IMR-90 (cell line): ENCODE data around the gene TEX44. TPM values are rescaled to one million over a fixed set of nuclear protein-coding genes. Genes with fewer than 3 reads are reported as not detected.

Source experiments
- ATAC-seq: fragments of 200-7000 bp; cut with Tn5 transposase; 2 replicates; pipeline ENCODE4 v1.9.1; 2020; ENCODE audit warnings: low read depth, mild to moderate bottlenecking, moderate library complexity
- BruUV-seq: library from RNA; stranded (reverse); fragments of 400-500 nt; replicated peaks from 2 replicates; lab custom pipeline; 2021; lab: Mats Ljungman, UMichigan
- CTCF ChIA-PET: fragments of 300-600 bp; formaldehyde crosslinking; extraction: SDS; loops from one replicate; lab custom pipeline; 2021; ENCODE audit warnings: antibody characterized with exemption; lab: Yijun Ruan, JAX
- POLR2A ChIA-PET: fragments of 300-600 bp; sonication (Branson Sonifier 250); formaldehyde crosslinking; loops from one replicate; lab custom pipeline; 2022; ENCODE audit warnings: antibody characterized with exemption; ENCODE audit not compliant: unreplicated experiment; lab: Charles Lee
- DNase-seq: peaks from one replicate; pipeline ENCODE4 v3.0.0; 2013
- H2AFZ ChIP-seq: replicated peaks from 2 replicates; pipeline ENCODE3; 2013; ENCODE audit warnings: low read length, mild to moderate bottlenecking; ENCODE audit not compliant: poor library complexity
- H2AK5ac ChIP-seq: 2 replicates; pipeline ENCODE4 v1.6.1; 2013; ENCODE audit warnings: low read depth, low read length, inconsistent platforms
- H2AK9ac ChIP-seq: replicated peaks from 2 replicates; pipeline ENCODE3; 2013; ENCODE audit warnings: mild to moderate bottlenecking, low read depth, low read length, moderate library complexity; ENCODE audit not compliant: poor library complexity
- H2BK120ac ChIP-seq: 2 replicates; pipeline ENCODE4 v1.6.1; 2013; ENCODE audit warnings: low read depth, low read length, inconsistent platforms
- H2BK15ac ChIP-seq: 3 replicates; pipeline ENCODE4 v1.6.1; 2013; ENCODE audit warnings: low read depth, low read length, inconsistent platforms
- H2BK20ac ChIP-seq: 2 replicates; pipeline ENCODE4 v1.6.1; 2013; ENCODE audit warnings: low read depth, mild to moderate bottlenecking, inconsistent platforms, low read length, moderate library complexity
- H2BK5ac ChIP-seq: 2 replicates; pipeline ENCODE4 v1.6.1; 2013; ENCODE audit warnings: mild to moderate bottlenecking, low read depth, low read length, inconsistent platforms; ENCODE audit not compliant: poor library complexity, severe bottlenecking
- H3K14ac ChIP-seq: replicated peaks from 2 replicates; pipeline ENCODE4 v1.6.1; 2013; ENCODE audit warnings: low read depth, low read length, inconsistent platforms
- H3K18ac ChIP-seq: 2 replicates; pipeline ENCODE4 v1.6.1; 2013; ENCODE audit warnings: low read depth, low read length, control low read depth
- H3K23ac ChIP-seq: 2 replicates; pipeline ENCODE4 v1.6.1; 2013; ENCODE audit warnings: low read depth, low read length, inconsistent platforms
- H3K27ac ChIP-seq: 2 replicates; pipeline ENCODE4 v1.5.1; 2013; ENCODE audit warnings: mild to moderate bottlenecking, control low read depth, low read length; ENCODE audit not compliant: insufficient read depth
- H3K27me3 ChIP-seq: 2 replicates; pipeline ENCODE4 v1.6.1; 2013; ENCODE audit warnings: low read length; ENCODE audit not compliant: control insufficient read depth, insufficient read depth
- H3K36me3 ChIP-seq: 2 replicates; pipeline ENCODE4 v1.6.1; 2013; ENCODE audit warnings: low read length, mixed read lengths; ENCODE audit not compliant: control insufficient read depth, insufficient read depth
- H3K4ac ChIP-seq: 2 replicates; pipeline ENCODE4 v1.6.1; 2013; ENCODE audit warnings: low read depth, low read length, inconsistent platforms
- H3K4me1 ChIP-seq: 2 replicates; pipeline ENCODE4 v1.6.1; 2013; ENCODE audit warnings: low read length, mixed read lengths; ENCODE audit not compliant: control insufficient read depth, insufficient read depth
- H3K4me2 ChIP-seq: 2 replicates; pipeline ENCODE4 v1.6.1; 2013; ENCODE audit warnings: low read depth, mild to moderate bottlenecking, control low read depth, low read length, moderate library complexity
- H3K4me3 ChIP-seq: 2 replicates; pipeline ENCODE4 v1.5.1; 2013; ENCODE audit warnings: low read depth, mild to moderate bottlenecking, control low read depth, low read length, moderate library complexity; ENCODE audit not compliant: insufficient read depth
- H3K56ac ChIP-seq: 2 replicates; pipeline ENCODE4 v1.6.1; 2013; ENCODE audit warnings: low read length, inconsistent platforms; ENCODE audit not compliant: insufficient read depth; ENCODE audit errors: extremely low read depth
- H3K79me1 ChIP-seq, 2 experiments: 2 replicates each; pipeline ENCODE4 v1.6.1; 2013; ENCODE audit warnings: low read length in 2 of 2, inconsistent platforms in 1 of 2, low read depth in 1 of 2
- H3K9ac ChIP-seq: 2 replicates; pipeline ENCODE4 v1.6.1; 2013; ENCODE audit warnings: low read depth, low read length, control low read depth
- H3K9me1 ChIP-seq: 2 replicates; pipeline ENCODE4 v1.6.1; 2013; ENCODE audit warnings: low read length, inconsistent platforms; ENCODE audit not compliant: insufficient read depth
- H3K9me3 ChIP-seq: 2 replicates; pipeline ENCODE4 v1.6.1; 2013; ENCODE audit warnings: low read length; ENCODE audit not compliant: control insufficient read depth, insufficient read depth
- H4K20me1 ChIP-seq: 2 replicates; pipeline ENCODE4 v1.6.1; 2013; ENCODE audit warnings: low read length, inconsistent platforms; ENCODE audit not compliant: insufficient read depth
- H4K5ac ChIP-seq: 2 replicates; pipeline ENCODE4 v1.6.1; 2013; ENCODE audit warnings: mild to moderate bottlenecking, low read depth, low read length, control low read depth
- H4K8ac ChIP-seq, 2 experiments: 2 replicates each; pipeline ENCODE4 v1.6.1; 2013; ENCODE audit warnings: low read depth in 2 of 2, low read length in 2 of 2, control low read depth in 1 of 2, inconsistent platforms in 1 of 2
- H4K91ac ChIP-seq: 2 replicates; pipeline ENCODE4 v1.6.1; 2013; ENCODE audit warnings: low read depth, low read length, inconsistent platforms; ENCODE audit not compliant: insufficient read depth
- BHLHE40 ChIP-seq: fragments of 150-350 bp; IDR thresholded peaks from 2 replicates; pipeline ENCODE4 v1.6.1; 2016; ENCODE audit warnings: mild to moderate bottlenecking, low read depth, low read length
- CEBPB ChIP-seq: IDR thresholded peaks from 2 replicates; pipeline ENCODE4 v1.6.1; 2012; ENCODE audit warnings: low read depth, low read length, improper control_type of control experiment
- CHD1 ChIP-seq: IDR thresholded peaks from 2 replicates; pipeline ENCODE4 v1.6.1; 2012; ENCODE audit warnings: low read depth, low read length, improper control_type of control experiment
- CTCF ChIP-seq: conservative IDR thresholded peaks from 2 replicates; pipeline ENCODE4 v1.5.1; 2012; ENCODE audit warnings: mild to moderate bottlenecking, low read depth, low read length, improper control_type of control experiment
- ELK1 ChIP-seq: fragments of 150-350 bp; IDR thresholded peaks from 2 replicates; pipeline ENCODE4 v1.6.1; 2016; ENCODE audit warnings: low read depth, mild to moderate bottlenecking, low read length, moderate library complexity, borderline replicate concordance
- FOS ChIP-seq: fragments of 150-350 bp; IDR thresholded peaks from 2 replicates; pipeline ENCODE4 v1.6.1; 2016; ENCODE audit warnings: low read depth, low read length
- MAFK ChIP-seq: IDR thresholded peaks from 2 replicates; pipeline ENCODE4 v1.6.1; 2012; ENCODE audit warnings: low read depth, low read length, improper control_type of control experiment
- MAZ ChIP-seq: IDR thresholded peaks from 2 replicates; pipeline ENCODE4 v1.6.1; 2012; ENCODE audit warnings: low read depth, mild to moderate bottlenecking, low read length, improper control_type of control experiment, moderate library complexity, borderline replicate concordance
- MXI1 ChIP-seq: IDR thresholded peaks from 2 replicates; pipeline ENCODE4 v1.6.1; 2012; ENCODE audit warnings: low read depth, mild to moderate bottlenecking, low read length, moderate library complexity, borderline replicate concordance
- NFE2L2 ChIP-seq: fragments of 150-350 bp; IDR thresholded peaks from 2 replicates; pipeline ENCODE4 v1.6.1; 2016; ENCODE audit warnings: low read depth, mild to moderate bottlenecking, low read length
- POLR2A ChIP-seq: IDR thresholded peaks from 2 replicates; pipeline ENCODE4 v1.6.1; 2012; ENCODE audit warnings: mild to moderate bottlenecking, low read depth, low read length
- RAD21 ChIP-seq: IDR thresholded peaks from 2 replicates; pipeline ENCODE4 v1.6.1; 2012; ENCODE audit warnings: low read length, improper control_type of control experiment
- RCOR1 ChIP-seq: IDR thresholded peaks from 2 replicates; pipeline ENCODE4 v1.6.1; 2012; ENCODE audit warnings: mild to moderate bottlenecking, low read length, improper control_type of control experiment; ENCODE audit not compliant: insufficient replicate concordance
- RFX5 ChIP-seq: IDR thresholded peaks from 2 replicates; pipeline ENCODE4 v1.8.0; 2012; ENCODE audit warnings: low read depth, mild to moderate bottlenecking, low read length, moderate library complexity
- SMC3 ChIP-seq: fragments of 150-350 bp; IDR thresholded peaks from 2 replicates; pipeline ENCODE4 v1.6.1; 2016; ENCODE audit warnings: low read depth, mild to moderate bottlenecking, antibody characterized with exemption, low read length, moderate library complexity
- USF2 ChIP-seq: fragments of 150-350 bp; IDR thresholded peaks from 2 replicates; pipeline ENCODE4 v1.6.1; 2017; ENCODE audit warnings: mild to moderate bottlenecking, antibody characterized with exemption, low read length, low read depth
- WGBS, 2 experiments: methylation state at CpG; one replicate each; pipeline versions ENCODE4 v1.1.5 to v1.1.7; 2013; ENCODE audit warnings: missing lambda C conversion rate in 2 of 2; ENCODE audit not compliant: insufficient read length in 1 of 2; ENCODE audit errors: extremely low coverage in 2 of 2; 5-methylcytosine and 5-hydroxymethylcytosine counted together
- dilution Hi-C: fragments of 300-500 bp; cut with HindIII; formaldehyde crosslinking; loops from one replicate; pipeline ENCODE4 v1.14.3; 2018; ENCODE audit warnings: low sequenced_read_pairs; ENCODE audit not compliant: unreplicated experiment
- in situ Hi-C: fragments of 300-500 bp; cut with MboI; formaldehyde crosslinking; loops from 3 replicates; pipeline ENCODE4 v1.14.3; 2019; ENCODE audit warnings: low sequenced_read_pairs, inconsistent platforms, mixed read lengths
- intact Hi-C: fragments of 100-400 bp; cut with micrococcal nuclease; formaldehyde crosslinking; loops from 2 replicates; pipeline ENCODE4 v1.10.0; 2022
- polyA plus RNA-seq, 3 experiments: library from polyadenylated mRNA; depleted of rRNA; stranded (reverse); fragments of >200 nt; gene quantifications; 2 replicates each; pipeline ENCODE4 v1.2.3, GENCODE V29; 2012; ENCODE audit warnings: low replicate concordance in 1 of 3
- total RNA-seq: library from RNA; depleted of rRNA; stranded (reverse); fragments of >200 nt; gene quantifications from 2 replicates; pipeline ENCODE4 v1.2.3, GENCODE V29; 2012

TEX44 gene
- total and polyA plus RNA-seq, 2 of the 4 experiments (the other 2 are of a cell fraction): not detected

- no TSS peak for BruUV-seq
- H4K20me1 ChIP-seq: no peaks in the 10 kb centered on the region
- CTCF ChIA-PET: interaction anchor here (0.7 to 1.9 kb wide), 2 partner anchors 34 to 147 kb away, joined by 3 to 8 read pairs; no protein-coding TSS in a partner anchor
Observed at GRCh38 chr2:231567159-231567558, 25.5 kb upstream of the TEX44 start.

More at GRCh38 chr2:231567159-231567558, 25.5 kb upstream of the TEX44 start:
- no peak overlapping the region for H3K4ac ChIP-seq
- no peak overlapping the region for H3K18ac ChIP-seq
- H2BK120ac ChIP-seq: no peak overlapping the region
- H3K14ac ChIP-seq: no peak overlapping the region
- no peak overlapping the region for H4K5ac ChIP-seq
- no peak overlapping the region for H2BK5ac ChIP-seq
- WGBS, 2 experiments: 36% methylated on average over 2 of the region's 3 CpGs; no CpG with 5 or more reads in 1 of the 2 experiments
- no peak overlapping the region for H3K27ac ChIP-seq
- H3K9me1 ChIP-seq: no peaks in the 10 kb centered on the region
- no peaks in the 10 kb centered on the region for H3K4me1 ChIP-seq
- dilution Hi-C loops (no loop called here), in situ Hi-C loops (no loop called here), intact Hi-C loops (no loop called here)
- POLR2A ChIA-PET: no interaction called here
- H2BK15ac ChIP-seq: no peak overlapping the region
- H2BK20ac ChIP-seq: no peak overlapping the region
- no peaks in the 10 kb centered on the region for H3K79me1 ChIP-seq
- no peak overlapping the region for H4K91ac ChIP-seq
- H3K4me2 ChIP-seq: no peak overlapping the region
- H2AK9ac ChIP-seq: no peak overlapping the region
- ATAC-seq (no peak), DNase-seq (no peak)
- no peak overlapping the region for H4K8ac ChIP-seq
- TF ChIP-seq MAFK (no peak), CTCF (no peak), RAD21 (no peak), NFE2L2 (no peak), FOS (no peak), RCOR1 (no peak), CEBPB (no peak), POLR2A (no peak), SMC3 (no peak), CHD1 (no peak), USF2 (no peak), MAZ (no peak), MXI1 (no peak), BHLHE40 (no peak), RFX5 (no peak), ELK1 (no peak)
- H3K9me3 ChIP-seq: no peaks in the 10 kb centered on the region
- H3K9ac ChIP-seq: no peak overlapping the region
- H3K23ac ChIP-seq: no peak overlapping the region
- H3K4me3 ChIP-seq: no peak overlapping the region
- peaks cover 7% of the 10 kb centered on the region; the same call in 1 of the 2 replicates for H3K27me3 ChIP-seq
- H3K56ac ChIP-seq: no peak overlapping the region
- H3K36me3 ChIP-seq: no peaks in the 10 kb centered on the region
- H2AFZ ChIP-seq: no peak overlapping the region
- H2AK5ac ChIP-seq: no peak overlapping the region
